ENCODE results near the gene GRAMD2A.

DNA sequence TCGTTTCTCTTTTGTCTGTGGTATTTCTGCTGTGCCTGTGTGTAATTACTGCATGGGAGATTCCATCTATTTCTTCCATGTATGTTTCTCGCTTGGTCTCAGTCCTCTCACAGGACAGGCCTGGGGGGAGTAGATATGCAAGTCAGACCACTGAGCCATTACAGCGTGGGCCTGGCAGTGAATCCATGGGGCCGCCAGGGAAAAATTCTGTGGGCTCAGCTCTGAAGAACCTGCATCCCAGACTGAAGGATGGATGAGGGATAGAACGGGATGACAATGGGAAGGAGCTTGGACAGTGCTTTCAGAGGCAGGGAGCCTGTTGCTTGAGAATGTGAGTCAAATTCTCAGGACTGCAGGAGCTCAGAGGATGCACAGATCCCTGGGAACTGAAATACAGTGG is 24.8 kb downstream of the GRAMD2A start:
- TF ChIP-seq, protein P1, sequence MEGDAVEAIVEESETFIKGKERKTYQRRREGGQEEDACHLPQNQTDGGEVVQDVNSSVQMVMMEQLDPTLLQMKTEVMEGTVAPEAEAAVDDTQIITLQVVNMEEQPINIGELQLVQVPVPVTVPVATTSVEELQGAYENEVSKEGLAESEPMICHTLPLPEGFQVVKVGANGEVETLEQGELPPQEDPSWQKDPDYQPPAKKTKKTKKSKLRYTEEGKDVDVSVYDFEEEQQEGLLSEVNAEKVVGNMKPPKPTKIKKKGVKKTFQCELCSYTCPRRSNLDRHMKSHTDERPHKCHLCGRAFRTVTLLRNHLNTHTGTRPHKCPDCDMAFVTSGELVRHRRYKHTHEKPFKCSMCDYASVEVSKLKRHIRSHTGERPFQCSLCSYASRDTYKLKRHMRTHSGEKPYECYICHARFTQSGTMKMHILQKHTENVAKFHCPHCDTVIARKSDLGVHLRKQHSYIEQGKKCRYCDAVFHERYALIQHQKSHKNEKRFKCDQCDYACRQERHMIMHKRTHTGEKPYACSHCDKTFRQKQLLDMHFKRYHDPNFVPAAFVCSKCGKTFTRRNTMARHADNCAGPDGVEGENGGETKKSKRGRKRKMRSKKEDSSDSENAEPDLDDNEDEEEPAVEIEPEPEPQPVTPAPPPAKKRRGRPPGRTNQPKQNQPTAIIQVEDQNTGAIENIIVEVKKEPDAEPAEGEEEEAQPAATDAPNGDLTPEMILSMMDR (IDR thresholded peaks at IDR 0.05; ENCODE audit: poor library complexity): no peak
- no peak for TF ChIP-seq EZH2phosphoT487 (IDR thresholded peaks at IDR 0.05; ENCODE audit: low read depth, severe bottlenecking, unreplicated experiment)
- no peak for TF ChIP-seq EZH2 (IDR thresholded peaks at IDR 0.05; ENCODE audit: borderline replicate concordance)
